Left colon (tissue), 2 donors: ENCODE data around the gene NT5DC3. TPM values are rescaled to one million over a fixed set of nuclear protein-coding genes. Genes with fewer than 3 reads are reported as not detected.

Source experiments
- ATAC-seq: fragments of 200-7000 bp; cut with Tn5 transposase; one replicate; pipeline ENCODE4 v1.9.1; 2020; ENCODE audit warnings: mild to moderate bottlenecking, moderate library complexity
- DNase-seq, 2 donors: peaks; one replicate each; pipeline ENCODE4 v3.0.0-alpha.2; 2020
- intact Hi-C, 2 donors: fragments of 100-400 bp; cut with DNase I in 1 of 2; cut with micrococcal nuclease in 1 of 2; formaldehyde crosslinking; loops; one replicate each; pipeline versions ENCODE4 v1.11.2 to v1.14.0; 2022; cut with DNase I, micrococcal nuclease
- total RNA-seq, 2 donors: library from RNA; stranded (reverse); fragmentation: NEBNext Ultra II Directional; extraction: Animal tissue kit (Norgen Biotek cat#: 25700); gene quantifications; one replicate each; pipeline ENCODE4 v1.2.1, GENCODE V29; 2021
- donor health status: DM: no; HTN: no; CAD: no.
- donor health status: DM: yes; HTN: yes; CAD: no.

Gene NT5DC3
- total RNA-seq, 2 donors from 2014 or later: 14.4 to 24.0 TPM

GRCh38 chr12:103773109-103773910 is 67.7 kb downstream of the NT5DC3 start:
- DNase-seq: no peak
- intact Hi-C loops: loop anchor here in 1 of 2 donors (10.0 kb wide), 1 partner anchor 101 kb away; no protein-coding TSS in a partner anchor
- ATAC-seq: no peak

- DNase-seq (no peak), ATAC-seq (no peak)
- intact Hi-C loops: loop anchor here in 1 of 2 donors (10.0 kb wide), 1 partner anchor 102 kb away; no protein-coding TSS in a partner anchor
Observed at GRCh38 chr12:103772367-103773108, 68.5 kb downstream of the NT5DC3 start.

- DNase-seq (peak in 1 of 2 donors; percentile 18), ATAC-seq (peak; percentile 44)
- intact Hi-C loops: loop anchor here in 1 of 2 donors (10.0 kb wide), 1 partner anchor 103 kb away; no protein-coding TSS in a partner anchor
Observed at GRCh38 chr12:103771466-103771865, 69.6 kb downstream of the NT5DC3 start.

- ATAC-seq (no peak), DNase-seq (no peak)
- intact Hi-C loops: no loop called here
Observed at GRCh38 chr12:103769240-103769945, 71.6 kb downstream of the NT5DC3 start.

- intact Hi-C loops: no loop called here
- no peak for ATAC-seq
- DNase-seq: no peak
Observed at GRCh38 chr12:103768467-103769123, 72.4 kb downstream of the NT5DC3 start.

- ATAC-seq: no peak
- intact Hi-C loops: no loop called here
- DNase-seq: no peak
Observed at GRCh38 chr12:103766028-103766427, 75.0 kb downstream of the NT5DC3 start.

- intact Hi-C loops: no loop called here
- no peak for DNase-seq
- ATAC-seq: no peak
Observed at GRCh38 chr12:103765322-103765721, 75.7 kb downstream of the NT5DC3 start.

- DNase-seq (no peak), ATAC-seq (no peak)
- intact Hi-C loops: no loop called here
Observed at GRCh38 chr12:103762473-103762872, 78.6 kb downstream of the NT5DC3 start.

GRCh38 chr12:103758310-103759089 is 82.5 kb downstream of the NT5DC3 start:
- DNase-seq: no peak
- intact Hi-C loops: no loop called here
- no peak for ATAC-seq

- intact Hi-C loops: no loop called here
- ATAC-seq (no peak), DNase-seq (no peak)
Observed at GRCh38 chr12:103757248-103757647, 83.8 kb downstream of the NT5DC3 start.

- no peak for ATAC-seq
- DNase-seq: no peak
- intact Hi-C loops: no loop called here
Observed at GRCh38 chr12:103756443-103756842, 84.6 kb downstream of the NT5DC3 start.

- DNase-seq (no peak), ATAC-seq (no peak)
- intact Hi-C loops: no loop called here
Observed at GRCh38 chr12:103755425-103755824, 85.6 kb downstream of the NT5DC3 start.

GRCh38 chr12:103751600-103751999 is 89.4 kb downstream of the NT5DC3 start:
- DNase-seq: no peak
- intact Hi-C loops: no loop called here
- ATAC-seq: no peak

- no peak for DNase-seq
- intact Hi-C loops: no loop called here
- no peak for ATAC-seq
Observed at GRCh38 chr12:103751171-103751570, 89.9 kb downstream of the NT5DC3 start.

GRCh38 chr12:103748875-103749274 is 92.2 kb downstream of the NT5DC3 start:
- ATAC-seq (no peak), DNase-seq (no peak)
- intact Hi-C loops: no loop called here

GRCh38 chr12:103748002-103748401 is 93.0 kb downstream of the NT5DC3 start:
- no peak for ATAC-seq
- DNase-seq: no peak
- intact Hi-C loops: no loop called here

- intact Hi-C loops: no loop called here
- ATAC-seq (peak; percentile 23), DNase-seq (no peak)
Observed at GRCh38 chr12:103745962-103746361, 95.1 kb downstream of the NT5DC3 start.

- DNase-seq (no peak), ATAC-seq (no peak)
- intact Hi-C loops: no loop called here
Observed at GRCh38 chr12:103743788-103744187, 97.2 kb downstream of the NT5DC3 start.
